Measurements from ENCODE around the gene MCF2L2.

MCF2L2 gene

DNA sequence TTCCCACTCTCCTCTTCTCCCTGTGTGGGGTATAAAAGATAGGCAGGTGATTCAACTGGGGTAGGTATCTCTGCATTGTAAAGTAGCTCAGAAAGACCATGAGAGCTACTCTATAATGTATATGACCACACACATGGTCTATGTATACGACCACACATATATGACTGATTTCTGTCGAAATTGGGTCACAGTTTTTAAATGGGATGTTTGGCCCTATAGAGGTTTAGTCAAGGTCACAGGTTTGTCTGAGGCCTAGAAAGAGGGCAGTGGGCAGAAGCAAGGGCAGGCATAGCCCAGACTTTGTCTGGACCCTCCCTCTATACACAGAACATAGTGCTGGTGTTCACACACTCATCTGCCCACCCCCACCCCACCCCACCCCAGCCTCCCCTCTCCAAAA, 270.3 kb downstream of the MCF2L2 start:
- TF ChIP-seq, protein P1, sequence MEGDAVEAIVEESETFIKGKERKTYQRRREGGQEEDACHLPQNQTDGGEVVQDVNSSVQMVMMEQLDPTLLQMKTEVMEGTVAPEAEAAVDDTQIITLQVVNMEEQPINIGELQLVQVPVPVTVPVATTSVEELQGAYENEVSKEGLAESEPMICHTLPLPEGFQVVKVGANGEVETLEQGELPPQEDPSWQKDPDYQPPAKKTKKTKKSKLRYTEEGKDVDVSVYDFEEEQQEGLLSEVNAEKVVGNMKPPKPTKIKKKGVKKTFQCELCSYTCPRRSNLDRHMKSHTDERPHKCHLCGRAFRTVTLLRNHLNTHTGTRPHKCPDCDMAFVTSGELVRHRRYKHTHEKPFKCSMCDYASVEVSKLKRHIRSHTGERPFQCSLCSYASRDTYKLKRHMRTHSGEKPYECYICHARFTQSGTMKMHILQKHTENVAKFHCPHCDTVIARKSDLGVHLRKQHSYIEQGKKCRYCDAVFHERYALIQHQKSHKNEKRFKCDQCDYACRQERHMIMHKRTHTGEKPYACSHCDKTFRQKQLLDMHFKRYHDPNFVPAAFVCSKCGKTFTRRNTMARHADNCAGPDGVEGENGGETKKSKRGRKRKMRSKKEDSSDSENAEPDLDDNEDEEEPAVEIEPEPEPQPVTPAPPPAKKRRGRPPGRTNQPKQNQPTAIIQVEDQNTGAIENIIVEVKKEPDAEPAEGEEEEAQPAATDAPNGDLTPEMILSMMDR (conservative IDR thresholded peaks at IDR 0.05) = no peak
- H3K27ac ChIP-seq = no peak overlapping the region

DNA sequence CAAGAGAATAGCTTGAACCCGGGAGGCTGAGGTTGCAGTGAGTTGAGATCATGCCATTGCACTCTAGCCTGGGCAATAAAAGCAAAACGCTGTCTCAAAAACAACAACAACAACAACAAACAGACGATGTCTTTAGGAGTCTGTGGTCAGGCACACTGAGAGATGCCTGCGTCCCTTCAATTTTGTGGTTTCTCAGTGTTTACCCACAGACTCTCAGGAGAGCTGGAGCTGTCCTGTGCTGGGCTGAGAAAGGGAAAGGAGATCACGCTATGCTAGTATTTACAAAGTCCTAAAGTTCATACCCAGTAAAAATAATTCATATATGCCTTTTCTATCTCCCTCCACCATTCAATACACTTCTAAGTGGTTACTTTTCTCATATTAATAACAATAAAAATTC, 272.2 kb downstream of the MCF2L2 start:
- H3K27ac ChIP-seq = no peak overlapping the region
- TF ChIP-seq, protein P1 (conservative IDR thresholded peaks at IDR 0.05) = no peak

DNA sequence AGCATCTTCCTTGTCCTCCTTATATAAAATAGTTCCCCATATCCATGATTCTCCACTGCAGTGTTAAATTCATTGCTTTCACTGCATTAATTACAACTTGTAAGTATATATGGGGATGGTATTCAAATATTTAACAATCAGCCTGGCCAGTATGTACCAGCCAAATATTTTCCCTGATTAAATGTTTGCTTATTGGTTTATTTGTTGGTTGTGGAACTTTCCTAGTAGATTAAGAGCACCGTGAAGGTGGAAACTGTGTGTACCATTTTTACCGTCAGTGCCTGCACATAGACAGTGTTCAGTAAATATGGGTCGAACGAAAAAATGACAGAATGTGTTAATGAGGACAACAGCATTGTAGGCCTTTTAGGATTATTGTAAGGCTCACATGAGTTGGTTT, 272.9 kb downstream of the MCF2L2 start:
- TF ChIP-seq, protein P1 (conservative IDR thresholded peaks at IDR 0.05) = no peak

DNA sequence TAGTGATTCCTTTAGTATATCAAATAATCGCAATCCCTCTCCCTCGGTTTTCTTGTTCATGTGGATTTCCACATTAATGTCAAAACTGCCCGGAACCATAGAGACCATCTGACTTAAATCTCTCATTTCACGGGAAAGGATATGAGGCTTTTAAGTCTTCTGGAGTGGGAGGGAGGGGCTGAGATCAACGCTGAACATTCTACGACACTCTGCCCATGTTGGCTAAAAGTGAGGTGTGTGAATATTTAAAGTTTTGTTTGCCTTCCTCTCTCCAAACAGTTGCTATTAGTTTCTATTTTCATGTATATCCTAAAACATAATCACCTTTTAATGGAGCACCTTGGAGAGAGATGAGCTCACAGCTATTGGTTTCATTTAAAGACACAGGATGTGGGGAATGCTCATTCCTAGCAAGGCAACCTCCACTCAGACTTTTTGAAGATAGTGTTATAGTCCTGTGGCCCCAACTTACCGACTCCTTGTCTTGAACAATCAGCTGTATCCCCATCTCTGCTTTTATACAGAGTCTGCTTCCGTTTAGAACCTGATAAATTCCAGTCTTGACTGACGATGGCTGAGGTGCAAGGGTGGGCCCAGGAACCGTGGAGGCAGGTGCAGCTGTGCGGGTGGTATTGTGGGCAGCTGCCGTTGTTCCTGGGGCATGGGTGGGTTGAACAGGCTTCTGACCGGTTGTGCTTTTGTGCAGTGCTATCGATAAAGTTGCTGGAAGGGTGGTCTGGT, 275.0 kb downstream of the MCF2L2 start:
- TF ChIP-seq, protein P1 (conservative IDR thresholded peaks at IDR 0.05) = no peak
- no peak overlapping the region for H3K27ac ChIP-seq

More for the DNA sequence above, 272.9 kb downstream of the MCF2L2 start:
- H3K27ac ChIP-seq = no peak overlapping the region

DNA sequence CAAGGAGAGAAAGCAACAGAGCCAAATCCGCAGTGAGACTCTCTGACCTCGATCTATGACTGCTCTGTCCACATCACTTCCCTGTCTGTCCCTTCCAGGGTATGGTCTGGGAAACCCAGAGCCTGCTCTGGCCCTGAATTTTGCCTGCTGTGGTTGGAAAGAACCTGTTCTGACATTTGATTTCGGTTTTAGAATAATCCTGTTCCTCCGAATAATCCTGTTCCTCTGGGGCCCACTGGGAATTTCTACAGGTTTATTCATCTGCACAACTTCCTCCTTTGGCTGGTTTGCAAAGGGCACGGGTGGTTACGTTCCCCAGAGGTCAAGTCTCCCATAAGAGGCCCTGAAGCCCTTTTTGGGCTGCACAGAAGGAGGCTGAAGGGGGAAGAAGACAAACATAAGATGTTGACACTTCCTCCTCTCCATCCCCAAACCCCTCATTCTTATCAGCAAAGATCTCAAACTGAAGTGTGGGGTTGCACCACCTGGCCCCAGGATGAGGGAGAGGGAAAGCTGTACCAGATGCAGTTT, 276.5 kb downstream of the MCF2L2 start:
- H3K27ac ChIP-seq = no peak overlapping the region
- TF ChIP-seq, protein P1 (conservative IDR thresholded peaks at IDR 0.05) = no peak

DNA sequence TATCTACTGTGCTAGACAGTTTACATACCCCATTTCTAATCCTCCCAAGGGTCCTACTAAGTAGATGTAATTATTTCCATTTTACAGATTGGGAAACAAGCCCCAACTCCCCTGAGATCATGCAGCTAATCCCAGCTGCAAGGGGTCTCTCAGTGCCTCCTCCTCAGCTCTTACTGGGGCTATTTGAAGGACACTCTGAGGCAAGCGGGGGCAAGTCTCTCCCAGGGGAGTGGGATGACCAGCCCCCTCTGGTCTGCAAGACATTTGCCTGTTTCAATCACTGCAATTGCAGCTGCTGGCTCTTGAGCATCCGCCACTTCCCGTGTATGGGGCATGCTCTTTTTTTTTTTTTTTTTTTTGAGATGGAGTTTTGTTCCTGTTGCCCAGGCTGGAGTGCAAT, 277.3 kb downstream of the MCF2L2 start:
- TF ChIP-seq, protein P1 (conservative IDR thresholded peaks at IDR 0.05) = no peak
- H3K27ac ChIP-seq = no peak overlapping the region

DNA sequence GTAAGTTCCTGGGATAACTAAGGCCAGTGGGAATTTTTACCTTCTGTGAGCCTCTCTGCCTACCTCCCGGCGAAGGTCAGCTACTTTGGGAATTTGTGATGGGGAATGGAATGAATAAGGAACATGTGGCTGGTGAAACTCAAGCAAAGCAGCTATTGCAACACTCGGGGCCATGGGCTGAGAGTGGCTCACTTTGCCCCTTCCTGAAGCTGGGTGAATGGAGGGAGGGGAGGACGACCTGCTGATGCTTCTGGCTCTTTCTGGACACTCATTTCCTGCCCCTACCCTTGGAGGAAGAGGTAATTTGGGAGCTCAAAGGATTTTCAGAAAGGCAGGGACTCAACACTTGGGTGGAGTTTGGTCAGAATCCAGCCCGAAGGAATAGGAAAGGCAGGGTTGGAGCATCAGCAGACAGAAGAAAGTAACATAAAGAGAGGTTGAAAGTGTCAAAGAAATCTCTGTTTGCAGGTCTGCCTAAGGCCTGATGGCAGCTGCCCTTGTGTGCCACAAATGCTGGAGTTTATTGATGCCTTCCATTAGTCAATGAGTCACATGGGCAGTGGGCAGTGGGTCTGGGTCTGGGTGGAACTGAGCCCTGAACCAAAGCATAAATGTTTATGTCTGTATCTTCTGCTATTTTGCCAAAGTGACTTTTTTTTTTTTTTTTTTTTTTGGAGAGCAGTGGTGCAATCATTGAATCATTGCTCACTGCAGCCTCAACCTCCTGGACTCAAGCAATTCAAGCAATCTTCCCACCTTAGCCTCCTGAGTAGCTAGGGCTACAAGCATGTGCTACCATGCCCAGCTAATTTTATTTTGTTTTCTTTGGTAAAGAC, 278.3 kb downstream of the MCF2L2 start:
- TF ChIP-seq, protein P1 (conservative IDR thresholded peaks at IDR 0.05) = no peak
- no peak overlapping the region for H3K27ac ChIP-seq

Data from VCaP (cell line).